Endothelial cell (in vitro differentiated cells): Measurements from ENCODE around the gene PLCL2. TPM values are rescaled to one million over a fixed set of nuclear protein-coding genes. Genes with fewer than 3 reads are reported as not detected.

Source experiments
- DNase-seq: peaks from one replicate; pipeline ENCODE4 v3.0.0; 2021; ENCODE audit warnings: low spot score
- H3K27ac Mint-ChIP-seq: one replicate; pipeline ENCODE4 v1.8.0; 2021; ENCODE audit warnings: mixed read lengths, inconsistent platforms; ENCODE audit not compliant: unreplicated experiment
- H3K27me3 Mint-ChIP-seq: one replicate; pipeline ENCODE4 v1.8.0; 2021; ENCODE audit warnings: mild to moderate bottlenecking, moderate library complexity, mixed read lengths, inconsistent platforms; ENCODE audit not compliant: unreplicated experiment
- H3K36me3 Mint-ChIP-seq: one replicate; pipeline ENCODE4 v1.8.0; 2021; ENCODE audit warnings: mild to moderate bottlenecking, low read depth, mixed read lengths, inconsistent platforms; ENCODE audit not compliant: unreplicated experiment
- H3K4me1 Mint-ChIP-seq: one replicate; pipeline ENCODE4 v1.8.0; 2021; ENCODE audit warnings: mild to moderate bottlenecking, mixed read lengths, inconsistent platforms; ENCODE audit not compliant: unreplicated experiment
- H3K4me3 Mint-ChIP-seq: one replicate; pipeline ENCODE4 v1.8.0; 2021; ENCODE audit warnings: mild to moderate bottlenecking, mixed read lengths, inconsistent platforms; ENCODE audit not compliant: unreplicated experiment
- H3K9me3 Mint-ChIP-seq: one replicate; pipeline ENCODE4 v1.8.0; 2021; ENCODE audit warnings: mixed read lengths, inconsistent platforms; ENCODE audit not compliant: unreplicated experiment
- total RNA-seq: library from RNA; stranded (reverse); fragmentation: NEBNext Ultra II Directional; extraction: Animal tissue kit (Norgen Biotek cat#: 25700); gene quantifications from one replicate; pipeline ENCODE4 v1.2.1, GENCODE V29; 2021; ENCODE audit not compliant: unreplicated experiment
- TF ChIP-seq, protein P1 (sequence below): fragments of 200-600 bp; sonication (generic); IDR thresholded peaks from one replicate; pipeline ENCODE4 v1.5.0; 2021; ENCODE audit warnings: antibody characterized with exemption; ENCODE audit not compliant: unreplicated experiment

Gene PLCL2
- total RNA-seq, 1 donor from 2014 or later: 18.8 TPM

DNA sequence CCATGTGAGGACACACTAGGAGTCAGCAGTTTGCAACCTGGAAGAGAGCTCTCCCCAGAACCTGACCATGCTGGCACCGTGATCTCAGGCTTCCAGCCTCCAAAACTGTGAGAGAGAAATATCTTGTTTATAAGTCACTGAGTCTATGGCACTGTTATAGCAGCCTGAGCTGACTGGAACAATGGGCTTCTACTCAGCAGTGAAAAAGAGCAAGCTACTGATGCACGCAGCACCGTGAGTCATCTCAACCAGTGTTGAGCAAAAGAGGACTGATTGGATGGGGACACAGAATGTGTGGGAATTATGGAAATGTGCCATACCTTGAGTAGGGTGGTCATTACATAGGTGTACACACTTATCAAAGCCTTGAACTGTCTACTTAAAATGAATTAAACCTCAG lies 230.4 kb downstream of the PLCL2 start:
- no peak for DNase-seq
- H3K27ac Mint-ChIP-seq: no peak overlapping the region
- no peaks in the 10 kb centered on the region for H3K9me3 Mint-ChIP-seq
- no peak overlapping the region for H3K4me3 Mint-ChIP-seq
- H3K4me1 Mint-ChIP-seq: no peaks in the 10 kb centered on the region
- peaks cover 6% of the 10 kb centered on the region for H3K36me3 Mint-ChIP-seq
- TF ChIP-seq, protein P1, sequence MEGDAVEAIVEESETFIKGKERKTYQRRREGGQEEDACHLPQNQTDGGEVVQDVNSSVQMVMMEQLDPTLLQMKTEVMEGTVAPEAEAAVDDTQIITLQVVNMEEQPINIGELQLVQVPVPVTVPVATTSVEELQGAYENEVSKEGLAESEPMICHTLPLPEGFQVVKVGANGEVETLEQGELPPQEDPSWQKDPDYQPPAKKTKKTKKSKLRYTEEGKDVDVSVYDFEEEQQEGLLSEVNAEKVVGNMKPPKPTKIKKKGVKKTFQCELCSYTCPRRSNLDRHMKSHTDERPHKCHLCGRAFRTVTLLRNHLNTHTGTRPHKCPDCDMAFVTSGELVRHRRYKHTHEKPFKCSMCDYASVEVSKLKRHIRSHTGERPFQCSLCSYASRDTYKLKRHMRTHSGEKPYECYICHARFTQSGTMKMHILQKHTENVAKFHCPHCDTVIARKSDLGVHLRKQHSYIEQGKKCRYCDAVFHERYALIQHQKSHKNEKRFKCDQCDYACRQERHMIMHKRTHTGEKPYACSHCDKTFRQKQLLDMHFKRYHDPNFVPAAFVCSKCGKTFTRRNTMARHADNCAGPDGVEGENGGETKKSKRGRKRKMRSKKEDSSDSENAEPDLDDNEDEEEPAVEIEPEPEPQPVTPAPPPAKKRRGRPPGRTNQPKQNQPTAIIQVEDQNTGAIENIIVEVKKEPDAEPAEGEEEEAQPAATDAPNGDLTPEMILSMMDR: no peak
- peaks cover 6% of the 10 kb centered on the region for H3K27me3 Mint-ChIP-seq

GRCh38 chr3:17116007-17116600 lies 231.3 kb downstream of the PLCL2 start:
- Mint-ChIP-seq H3K4me1 (no peaks in the 10 kb centered on the region), H3K27me3 (peaks cover 6% of the 10 kb centered on the region), H3K27ac (no peak overlapping the region), H3K36me3 (peaks cover 6% of the 10 kb centered on the region), H3K4me3 (no peak overlapping the region), H3K9me3 (no peaks in the 10 kb centered on the region)
- no peak for DNase-seq
- TF ChIP-seq, protein P1: no peak

DNA sequence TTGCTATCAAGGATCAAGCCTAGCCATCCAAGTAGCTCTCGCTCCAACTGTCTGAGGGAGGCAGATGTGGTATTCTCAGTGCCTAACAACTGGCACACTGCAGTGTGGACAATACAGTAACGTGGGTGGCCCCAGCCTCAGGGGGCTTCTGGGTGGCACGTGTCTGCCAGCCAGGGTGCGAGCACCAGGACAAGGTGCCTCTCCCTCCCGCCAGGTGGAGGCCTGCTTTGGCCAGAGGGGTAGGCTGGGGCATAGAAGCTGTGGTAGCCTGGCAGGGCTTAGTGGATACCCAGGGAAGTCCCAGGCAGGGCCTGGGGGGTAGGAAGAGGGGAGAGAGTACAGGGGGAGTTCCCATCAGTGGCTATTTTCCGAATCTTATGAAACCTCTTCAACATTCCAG lies 234.0 kb downstream of the PLCL2 start:
- TF ChIP-seq, protein P1: no peak
- Mint-ChIP-seq H3K27ac (no peak overlapping the region), H3K4me3 (no peak overlapping the region), H3K27me3 (peaks cover 6% of the 10 kb centered on the region), H3K4me1 (no peaks in the 10 kb centered on the region), H3K9me3 (no peaks in the 10 kb centered on the region), H3K36me3 (peaks cover 6% of the 10 kb centered on the region)
- no peak for DNase-seq

- H3K9me3 Mint-ChIP-seq: no peaks in the 10 kb centered on the region
- H3K4me3 Mint-ChIP-seq: no peak overlapping the region
- no peaks in the 10 kb centered on the region for H3K4me1 Mint-ChIP-seq
- H3K27me3 Mint-ChIP-seq: peaks cover 6% of the 10 kb centered on the region
- no peak for DNase-seq
- H3K27ac Mint-ChIP-seq: no peak overlapping the region
- peaks cover 6% of the 10 kb centered on the region for H3K36me3 Mint-ChIP-seq
- TF ChIP-seq, protein P1: no peak
Measured at GRCh38 chr3:17119201-17120072, 234.7 kb downstream of the PLCL2 start.

- peaks cover 6% of the 10 kb centered on the region for H3K27me3 Mint-ChIP-seq
- DNase-seq: no peak
- H3K4me1 Mint-ChIP-seq: no peaks in the 10 kb centered on the region
- TF ChIP-seq, protein P1: no peak
- H3K36me3 Mint-ChIP-seq: peaks cover 6% of the 10 kb centered on the region
- no peaks in the 10 kb centered on the region for H3K9me3 Mint-ChIP-seq
- no peak overlapping the region for H3K27ac Mint-ChIP-seq
- no peak overlapping the region for H3K4me3 Mint-ChIP-seq
Measured at GRCh38 chr3:17120115-17120514, 235.4 kb downstream of the PLCL2 start.
